HG03196 (cell line): ENCODE measurements around the gene TEX19.
"Not testable (repeated sequence)": the region's sequence is repeated elsewhere in the genome, so short reads cannot be mapped to it uniquely, and the experiment has no call there.

Experiments
- ATAC-seq: cut with Tn5 transposase; IDR thresholded peaks from one replicate; pipeline ENCODE4 v1.9.1; 2021; ENCODE audit not compliant: unreplicated experiment

The TEX19 gene

GRCh38 chr17:82353484-82353883 is 5.6 kb upstream of the TEX19 start:
- ATAC-seq = no peak

GRCh38 chr17:82354804-82355308 is 4.2 kb upstream of the TEX19 start:
- no peak for ATAC-seq

GRCh38 chr17:82355770-82356427 is 3.1 kb upstream of the TEX19 start:
- no peak for ATAC-seq

- no peak for ATAC-seq
Measured at GRCh38 chr17:82356845-82357355, 2.1 kb upstream of the TEX19 start.

GRCh38 chr17:82357394-82357793 is 1.7 kb upstream of the TEX19 start:
- ATAC-seq = no peak

GRCh38 chr17:82359451-82360074 is 516 bp downstream of the TEX19 start:
- not testable (repeated sequence) for ATAC-seq

- ATAC-seq = no peak
Measured at GRCh38 chr17:82361885-82362633, 3.0 kb downstream of the TEX19 start.

GRCh38 chr17:82365606-82366295 is 6.7 kb downstream of the TEX19 start:
- no peak for ATAC-seq

GRCh38 chr17:82366749-82367148 is 7.7 kb downstream of the TEX19 start:
- no peak for ATAC-seq

GRCh38 chr17:82367724-82368524 is 8.9 kb downstream of the TEX19 start:
- ATAC-seq = no peak

- ATAC-seq = no peak
Measured at GRCh38 chr17:82369211-82369610, 10.2 kb downstream of the TEX19 start.

- no peak for ATAC-seq
Measured at GRCh38 chr17:82370471-82371332, 11.7 kb downstream of the TEX19 start.

GRCh38 chr17:82371333-82372248 is 12.5 kb downstream of the TEX19 start, which contains the start of gene UTS2R:
TSS of gene UTS2R (plus strand) at chr17:82371765. CDS start at chr17:82374325, 2,560 bp downstream.
- ATAC-seq = no peak

GRCh38 chr17:82372249-82373071 is 13.4 kb downstream of the TEX19 start:
- no peak for ATAC-seq

GRCh38 chr17:82373072-82373452 is 14.0 kb downstream of the TEX19 start:
- not testable (repeated sequence) for ATAC-seq

- ATAC-seq = no peak
Measured at GRCh38 chr17:82373731-82374625, 14.9 kb downstream of the TEX19 start.
